GM19463 (cell line): ENCODE data around the gene GJA3.

Experiments used
- ATAC-seq: cut with Tn5 transposase; IDR thresholded peaks from one replicate; pipeline ENCODE4 v1.9.1; 2021; ENCODE audit warnings: mild to moderate bottlenecking, moderate library complexity; ENCODE audit not compliant: unreplicated experiment

Gene GJA3

GRCh38 chr13:20185366-20186056 lies 24.7 kb upstream of the GJA3 start:
- no peak for ATAC-seq

- peak; percentile 87 for ATAC-seq
Observed at GRCh38 chr13:20182231-20182846, 21.5 kb upstream of the GJA3 start.

GRCh38 chr13:20181188-20181587 lies 20.3 kb upstream of the GJA3 start:
- no peak for ATAC-seq

GRCh38 chr13:20178156-20178555 lies 17.3 kb upstream of the GJA3 start:
- no peak for ATAC-seq

- ATAC-seq, result no peak
Observed at GRCh38 chr13:20177049-20177831, 16.4 kb upstream of the GJA3 start.

- no peak for ATAC-seq
Observed at GRCh38 chr13:20175907-20176652, 15.2 kb upstream of the GJA3 start.

- ATAC-seq, result no peak
Observed at GRCh38 chr13:20175406-20175794, 14.5 kb upstream of the GJA3 start.

- ATAC-seq, result peak; percentile 93
Observed at GRCh38 chr13:20174656-20175405, 14.0 kb upstream of the GJA3 start.

GRCh38 chr13:20173116-20173746 lies 12.4 kb upstream of the GJA3 start:
- no peak for ATAC-seq

- no peak for ATAC-seq
Observed at GRCh38 chr13:20171364-20171763, 10.5 kb upstream of the GJA3 start.

GRCh38 chr13:20170921-20171320 lies 10.1 kb upstream of the GJA3 start:
- no peak for ATAC-seq

- no peak for ATAC-seq
Observed at GRCh38 chr13:20168396-20168795, 7.5 kb upstream of the GJA3 start.

GRCh38 chr13:20165417-20166257 lies 4.8 kb upstream of the GJA3 start:
- ATAC-seq, result no peak

- no peak for ATAC-seq
Observed at GRCh38 chr13:20161951-20162300, 1.1 kb upstream of the GJA3 start.

GRCh38 chr13:20161275-20161950 lies 561 bp upstream of the GJA3 start:
- ATAC-seq, result peak; percentile 50

- no peak for ATAC-seq
Observed at GRCh38 chr13:20159646-20160305, 1.1 kb downstream of the GJA3 start.

GRCh38 chr13:20157151-20157796 lies 3.6 kb downstream of the GJA3 start:
- ATAC-seq, result no peak

- ATAC-seq, result no peak
Observed at GRCh38 chr13:20156702-20157101, 4.2 kb downstream of the GJA3 start.
